IMR-90 (cell line): ENCODE measurements around the gene CMPK2. TPM values are rescaled to one million over a fixed set of nuclear protein-coding genes. Genes with fewer than 3 reads are reported as not detected.

Experiments
- ATAC-seq: fragments of 200-7000 bp; cut with Tn5 transposase; 2 replicates; pipeline ENCODE4 v1.9.1; 2020; ENCODE audit warnings: low read depth, mild to moderate bottlenecking, moderate library complexity
- BruUV-seq: library from RNA; stranded (reverse); fragments of 400-500 nt; replicated peaks from 2 replicates; lab custom pipeline; 2021; lab: Mats Ljungman, UMichigan
- CTCF ChIA-PET: fragments of 300-600 bp; formaldehyde crosslinking; extraction: SDS; loops from one replicate; lab custom pipeline; 2021; ENCODE audit warnings: antibody characterized with exemption; lab: Yijun Ruan, JAX
- POLR2A ChIA-PET: fragments of 300-600 bp; sonication (Branson Sonifier 250); formaldehyde crosslinking; loops from one replicate; lab custom pipeline; 2022; ENCODE audit warnings: antibody characterized with exemption; ENCODE audit not compliant: unreplicated experiment; lab: Charles Lee
- DNase-seq: peaks from one replicate; pipeline ENCODE4 v3.0.0; 2013
- H2AFZ ChIP-seq: replicated peaks from 2 replicates; pipeline ENCODE3; 2013; ENCODE audit warnings: low read length, mild to moderate bottlenecking; ENCODE audit not compliant: poor library complexity
- H2AK5ac ChIP-seq: 2 replicates; pipeline ENCODE4 v1.6.1; 2013; ENCODE audit warnings: low read depth, low read length, inconsistent platforms
- H2AK9ac ChIP-seq: replicated peaks from 2 replicates; pipeline ENCODE3; 2013; ENCODE audit warnings: mild to moderate bottlenecking, low read depth, low read length, moderate library complexity; ENCODE audit not compliant: poor library complexity
- H2BK120ac ChIP-seq: 2 replicates; pipeline ENCODE4 v1.6.1; 2013; ENCODE audit warnings: low read depth, low read length, inconsistent platforms
- H2BK15ac ChIP-seq: 3 replicates; pipeline ENCODE4 v1.6.1; 2013; ENCODE audit warnings: low read depth, low read length, inconsistent platforms
- H2BK20ac ChIP-seq: 2 replicates; pipeline ENCODE4 v1.6.1; 2013; ENCODE audit warnings: low read depth, mild to moderate bottlenecking, inconsistent platforms, low read length, moderate library complexity
- H2BK5ac ChIP-seq: 2 replicates; pipeline ENCODE4 v1.6.1; 2013; ENCODE audit warnings: mild to moderate bottlenecking, low read depth, low read length, inconsistent platforms; ENCODE audit not compliant: poor library complexity, severe bottlenecking
- H3K14ac ChIP-seq: replicated peaks from 2 replicates; pipeline ENCODE4 v1.6.1; 2013; ENCODE audit warnings: low read depth, low read length, inconsistent platforms
- H3K18ac ChIP-seq: 2 replicates; pipeline ENCODE4 v1.6.1; 2013; ENCODE audit warnings: low read depth, low read length, control low read depth
- H3K23ac ChIP-seq: 2 replicates; pipeline ENCODE4 v1.6.1; 2013; ENCODE audit warnings: low read depth, low read length, inconsistent platforms
- H3K27ac ChIP-seq: 2 replicates; pipeline ENCODE4 v1.5.1; 2013; ENCODE audit warnings: mild to moderate bottlenecking, control low read depth, low read length; ENCODE audit not compliant: insufficient read depth
- H3K27me3 ChIP-seq: 2 replicates; pipeline ENCODE4 v1.6.1; 2013; ENCODE audit warnings: low read length; ENCODE audit not compliant: control insufficient read depth, insufficient read depth
- H3K36me3 ChIP-seq: 2 replicates; pipeline ENCODE4 v1.6.1; 2013; ENCODE audit warnings: low read length, mixed read lengths; ENCODE audit not compliant: control insufficient read depth, insufficient read depth
- H3K4ac ChIP-seq: 2 replicates; pipeline ENCODE4 v1.6.1; 2013; ENCODE audit warnings: low read depth, low read length, inconsistent platforms
- H3K4me1 ChIP-seq: 2 replicates; pipeline ENCODE4 v1.6.1; 2013; ENCODE audit warnings: low read length, mixed read lengths; ENCODE audit not compliant: control insufficient read depth, insufficient read depth
- H3K4me2 ChIP-seq: 2 replicates; pipeline ENCODE4 v1.6.1; 2013; ENCODE audit warnings: low read depth, mild to moderate bottlenecking, control low read depth, low read length, moderate library complexity
- H3K4me3 ChIP-seq: 2 replicates; pipeline ENCODE4 v1.5.1; 2013; ENCODE audit warnings: low read depth, mild to moderate bottlenecking, control low read depth, low read length, moderate library complexity; ENCODE audit not compliant: insufficient read depth
- H3K56ac ChIP-seq: 2 replicates; pipeline ENCODE4 v1.6.1; 2013; ENCODE audit warnings: low read length, inconsistent platforms; ENCODE audit not compliant: insufficient read depth; ENCODE audit errors: extremely low read depth
- H3K79me1 ChIP-seq, 2 experiments: 2 replicates each; pipeline ENCODE4 v1.6.1; 2013; ENCODE audit warnings: low read length in 2 of 2, inconsistent platforms in 1 of 2, low read depth in 1 of 2
- H3K9ac ChIP-seq: 2 replicates; pipeline ENCODE4 v1.6.1; 2013; ENCODE audit warnings: low read depth, low read length, control low read depth
- H3K9me1 ChIP-seq: 2 replicates; pipeline ENCODE4 v1.6.1; 2013; ENCODE audit warnings: low read length, inconsistent platforms; ENCODE audit not compliant: insufficient read depth
- H3K9me3 ChIP-seq: 2 replicates; pipeline ENCODE4 v1.6.1; 2013; ENCODE audit warnings: low read length; ENCODE audit not compliant: control insufficient read depth, insufficient read depth
- H4K20me1 ChIP-seq: 2 replicates; pipeline ENCODE4 v1.6.1; 2013; ENCODE audit warnings: low read length, inconsistent platforms; ENCODE audit not compliant: insufficient read depth
- H4K5ac ChIP-seq: 2 replicates; pipeline ENCODE4 v1.6.1; 2013; ENCODE audit warnings: mild to moderate bottlenecking, low read depth, low read length, control low read depth
- H4K8ac ChIP-seq, 2 experiments: 2 replicates each; pipeline ENCODE4 v1.6.1; 2013; ENCODE audit warnings: low read depth in 2 of 2, low read length in 2 of 2, control low read depth in 1 of 2, inconsistent platforms in 1 of 2
- H4K91ac ChIP-seq: 2 replicates; pipeline ENCODE4 v1.6.1; 2013; ENCODE audit warnings: low read depth, low read length, inconsistent platforms; ENCODE audit not compliant: insufficient read depth
- CEBPB ChIP-seq: IDR thresholded peaks from 2 replicates; pipeline ENCODE4 v1.6.1; 2012; ENCODE audit warnings: low read depth, low read length, improper control_type of control experiment
- CHD1 ChIP-seq: IDR thresholded peaks from 2 replicates; pipeline ENCODE4 v1.6.1; 2012; ENCODE audit warnings: low read depth, low read length, improper control_type of control experiment
- CTCF ChIP-seq: conservative IDR thresholded peaks from 2 replicates; pipeline ENCODE4 v1.5.1; 2012; ENCODE audit warnings: mild to moderate bottlenecking, low read depth, low read length, improper control_type of control experiment
- ELK1 ChIP-seq: fragments of 150-350 bp; IDR thresholded peaks from 2 replicates; pipeline ENCODE4 v1.6.1; 2016; ENCODE audit warnings: low read depth, mild to moderate bottlenecking, low read length, moderate library complexity, borderline replicate concordance
- FOS ChIP-seq: fragments of 150-350 bp; IDR thresholded peaks from 2 replicates; pipeline ENCODE4 v1.6.1; 2016; ENCODE audit warnings: low read depth, low read length
- MAFK ChIP-seq: IDR thresholded peaks from 2 replicates; pipeline ENCODE4 v1.6.1; 2012; ENCODE audit warnings: low read depth, low read length, improper control_type of control experiment
- MAZ ChIP-seq: IDR thresholded peaks from 2 replicates; pipeline ENCODE4 v1.6.1; 2012; ENCODE audit warnings: low read depth, mild to moderate bottlenecking, low read length, improper control_type of control experiment, moderate library complexity, borderline replicate concordance
- MXI1 ChIP-seq: IDR thresholded peaks from 2 replicates; pipeline ENCODE4 v1.6.1; 2012; ENCODE audit warnings: low read depth, mild to moderate bottlenecking, low read length, moderate library complexity, borderline replicate concordance
- NFE2L2 ChIP-seq: fragments of 150-350 bp; IDR thresholded peaks from 2 replicates; pipeline ENCODE4 v1.6.1; 2016; ENCODE audit warnings: low read depth, mild to moderate bottlenecking, low read length
- POLR2A ChIP-seq: IDR thresholded peaks from 2 replicates; pipeline ENCODE4 v1.6.1; 2012; ENCODE audit warnings: mild to moderate bottlenecking, low read depth, low read length
- RAD21 ChIP-seq: IDR thresholded peaks from 2 replicates; pipeline ENCODE4 v1.6.1; 2012; ENCODE audit warnings: low read length, improper control_type of control experiment
- RCOR1 ChIP-seq: IDR thresholded peaks from 2 replicates; pipeline ENCODE4 v1.6.1; 2012; ENCODE audit warnings: mild to moderate bottlenecking, low read length, improper control_type of control experiment; ENCODE audit not compliant: insufficient replicate concordance
- RFX5 ChIP-seq: IDR thresholded peaks from 2 replicates; pipeline ENCODE4 v1.8.0; 2012; ENCODE audit warnings: low read depth, mild to moderate bottlenecking, low read length, moderate library complexity
- SMC3 ChIP-seq: fragments of 150-350 bp; IDR thresholded peaks from 2 replicates; pipeline ENCODE4 v1.6.1; 2016; ENCODE audit warnings: low read depth, mild to moderate bottlenecking, antibody characterized with exemption, low read length, moderate library complexity
- USF2 ChIP-seq: fragments of 150-350 bp; IDR thresholded peaks from 2 replicates; pipeline ENCODE4 v1.6.1; 2017; ENCODE audit warnings: mild to moderate bottlenecking, antibody characterized with exemption, low read length, low read depth
- WGBS, 2 experiments: methylation state at CpG; one replicate each; pipeline versions ENCODE4 v1.1.5 to v1.1.7; 2013; ENCODE audit warnings: missing lambda C conversion rate in 2 of 2; ENCODE audit not compliant: insufficient read length in 1 of 2; ENCODE audit errors: extremely low coverage in 2 of 2; 5-methylcytosine and 5-hydroxymethylcytosine counted together
- dilution Hi-C: fragments of 300-500 bp; cut with HindIII; formaldehyde crosslinking; loops from one replicate; pipeline ENCODE4 v1.14.3; 2018; ENCODE audit warnings: low sequenced_read_pairs; ENCODE audit not compliant: unreplicated experiment
- in situ Hi-C: fragments of 300-500 bp; cut with MboI; formaldehyde crosslinking; loops from 3 replicates; pipeline ENCODE4 v1.14.3; 2019; ENCODE audit warnings: low sequenced_read_pairs, inconsistent platforms, mixed read lengths
- intact Hi-C: fragments of 100-400 bp; cut with micrococcal nuclease; formaldehyde crosslinking; loops from 2 replicates; pipeline ENCODE4 v1.10.0; 2022
- polyA plus RNA-seq, 3 experiments: library from polyadenylated mRNA; depleted of rRNA; stranded (reverse); fragments of >200 nt; gene quantifications; 2 replicates each; pipeline ENCODE4 v1.2.3, GENCODE V29; 2012; ENCODE audit warnings: low replicate concordance in 1 of 3
- total RNA-seq: library from RNA; depleted of rRNA; stranded (reverse); fragments of >200 nt; gene quantifications from 2 replicates; pipeline ENCODE4 v1.2.3, GENCODE V29; 2012

Gene CMPK2
- total and polyA plus RNA-seq, 2 of the 4 experiments (the other 2 are of a cell fraction) = 0.03 to 0.18 TPM

- Histone ChIP-seq H2BK15ac (no peak overlapping the region), H3K27me3 (no peaks in the 10 kb centered on the region), H3K9me1 (no peaks in the 10 kb centered on the region), H3K36me3 (no peaks in the 10 kb centered on the region), H2AK5ac (no peak overlapping the region), H3K4me1 (no peaks in the 10 kb centered on the region), H3K9me3 (peaks cover 2% of the 10 kb centered on the region; the same call in 1 of the 2 replicates), H3K23ac (no peak overlapping the region), H3K4ac (no peak overlapping the region), H3K18ac (no peak overlapping the region), H3K4me2 (no peak overlapping the region), H3K27ac (no peak overlapping the region), H4K5ac (no peak overlapping the region), H2AK9ac (no peak overlapping the region), H4K91ac (no peak overlapping the region), H3K79me1 (no peaks in the 10 kb centered on the region), H2AFZ (no peak overlapping the region), H3K9ac (no peak overlapping the region), H3K56ac (no peak overlapping the region), H3K14ac (no peak overlapping the region), H4K8ac (no peak overlapping the region), H4K20me1 (no peaks in the 10 kb centered on the region), H2BK5ac (no peak overlapping the region), H2BK120ac (no peak overlapping the region), H2BK20ac (no peak overlapping the region), H3K4me3 (no peak overlapping the region)
- TF ChIP-seq RFX5 (no peak), CTCF (no peak), RCOR1 (no peak), POLR2A (no peak), SMC3 (no peak), MXI1 (no peak), CHD1 (no peak), MAFK (no peak), MAZ (no peak), FOS (no peak), NFE2L2 (no peak), RAD21 (no peak), USF2 (no peak), ELK1 (no peak), CEBPB (no peak)
- POLR2A ChIA-PET = no interaction called here
- in situ Hi-C loops = no loop called here
- intact Hi-C loops = no loop called here
- dilution Hi-C loops = no loop called here
- CTCF ChIA-PET = no interaction called here
- ATAC-seq = no peak
- no peak for DNase-seq
- no CpG with 5 or more reads among the region's 4 CpGs for WGBS, 2 experiments
- no TSS peak for BruUV-seq
These were observed 26.9 kb downstream of the CMPK2 start for GRCh38 chr2:6838673-6839319.
